CD4-positive, alpha-beta T cell (primary cell): Measurements from ENCODE around the gene MALAT1. TPM values are rescaled to one million over a fixed set of nuclear protein-coding genes. Genes with fewer than 3 reads are reported as not detected.
A peak's percentile ranks its signal among the peaks of the same experiment; 100 is the strongest.

Experiments
- ATAC-seq: fragments of 200-7000 bp; cut with Tn5 transposase; one replicate; pipeline ENCODE4 v1.10.0; 2022; ENCODE audit warnings: mild to moderate bottlenecking; ENCODE audit not compliant: poor library complexity
- CTCF ChIA-PET: fragments of 350-600 bp; sonication (Branson Sonifier 250); formaldehyde crosslinking; loops from one replicate; lab custom pipeline; 2021; ENCODE audit warnings: antibody characterized with exemption, inconsistent platforms; lab: Charles Lee
- POLR2A ChIA-PET: fragments of 350-600 bp; sonication (Branson Sonifier 250); formaldehyde crosslinking; loops from one replicate; lab custom pipeline; 2021; ENCODE audit warnings: antibody characterized with exemption, inconsistent platforms; lab: Charles Lee
- DNase-seq, 14 experiments: peaks; one replicate each; pipeline ENCODE4 v3.0.0-alpha.2; 2013 to 2020; ENCODE audit warnings: mixed read lengths in 2 of 14
- H3K27ac ChIP-seq, 2 donors: one replicate each; pipeline versions ENCODE4 v1.5.1 to v1.7.0; 2013; ENCODE audit warnings: low read length in 2 of 2, low read depth in 1 of 2, mild to moderate bottlenecking in 1 of 2
- H3K27me3 ChIP-seq, 2 experiments: 1 replicate in 1 of 2; 2 replicates in 1 of 2; pipeline versions ENCODE4 v1.6.1 to v1.7.0; 2013; ENCODE audit warnings: low read length in 2 of 2, control low read depth in 1 of 2, mild to moderate bottlenecking in 1 of 2, moderate library complexity in 1 of 2; ENCODE audit not compliant: insufficient read depth in 2 of 2, control insufficient read depth in 1 of 2
- H3K36me3 ChIP-seq: one replicate; pipeline ENCODE4 v1.6.1; 2013; ENCODE audit warnings: low read length, control low read depth; ENCODE audit not compliant: insufficient read depth
- H3K4me1 ChIP-seq: one replicate; pipeline ENCODE4 v1.6.1; 2013; ENCODE audit warnings: low read length, control low read depth; ENCODE audit not compliant: insufficient read depth
- H3K4me3 ChIP-seq: one replicate; pipeline ENCODE4 v1.5.1; 2013; ENCODE audit warnings: mild to moderate bottlenecking, low read length, moderate library complexity
- H3K9me3 ChIP-seq, 2 experiments: 1 replicate in 1 of 2; 2 replicates in 1 of 2; pipeline versions ENCODE4 v1.6.1 to v1.7.0; 2013; ENCODE audit warnings: low read length in 2 of 2, mild to moderate bottlenecking in 2 of 2, control low read depth in 1 of 2, moderate library complexity in 1 of 2; ENCODE audit not compliant: control insufficient read depth in 1 of 2, insufficient read depth in 1 of 2
- H3K27ac Mint-ChIP-seq: one replicate; pipeline ENCODE4 v1.8.0; 2020; ENCODE audit warnings: mixed read lengths
- H3K27me3 Mint-ChIP-seq: one replicate; pipeline ENCODE4 v1.8.0; 2021; ENCODE audit warnings: mixed read lengths
- H3K36me3 Mint-ChIP-seq: one replicate; pipeline ENCODE4 v1.8.0; 2021; ENCODE audit warnings: low read depth, mixed read lengths
- H3K4me1 Mint-ChIP-seq: one replicate; pipeline ENCODE4 v1.8.0; 2021; ENCODE audit warnings: low read depth, mixed read lengths
- H3K4me3 Mint-ChIP-seq: one replicate; pipeline ENCODE4 v1.8.0; 2020; ENCODE audit warnings: mild to moderate bottlenecking, mixed read lengths
- H3K9me3 Mint-ChIP-seq: one replicate; pipeline ENCODE4 v1.8.0; 2020; ENCODE audit warnings: mixed read lengths
- CTCF ChIP-seq: fragments of 200-600 bp; IDR thresholded peaks from one replicate; pipeline ENCODE4 v1.8.0; 2022; ENCODE audit warnings: antibody characterized with exemption, mild to moderate bottlenecking
- intact Hi-C, 2 experiments: fragments of 100-400 bp; cut with DNase I in 1 of 2; cut with micrococcal nuclease in 1 of 2; formaldehyde crosslinking; loops; one replicate each; pipeline versions ENCODE4 v1.15.1 to v1.9.0; 2023 to 2025; cut with DNase I, micrococcal nuclease
- total RNA-seq, 174 experiments: library from RNA in 2 of 174; stranded (reverse) in 2 of 174; gene quantifications; one replicate each; pipeline ENCODE4 v1.2.3 and lab custom pipeline; 2021 to 2026

The MALAT1 gene
- total RNA-seq, 2 experiments from 2014 or later, result 31,509 to 32,316 TPM

DNA sequence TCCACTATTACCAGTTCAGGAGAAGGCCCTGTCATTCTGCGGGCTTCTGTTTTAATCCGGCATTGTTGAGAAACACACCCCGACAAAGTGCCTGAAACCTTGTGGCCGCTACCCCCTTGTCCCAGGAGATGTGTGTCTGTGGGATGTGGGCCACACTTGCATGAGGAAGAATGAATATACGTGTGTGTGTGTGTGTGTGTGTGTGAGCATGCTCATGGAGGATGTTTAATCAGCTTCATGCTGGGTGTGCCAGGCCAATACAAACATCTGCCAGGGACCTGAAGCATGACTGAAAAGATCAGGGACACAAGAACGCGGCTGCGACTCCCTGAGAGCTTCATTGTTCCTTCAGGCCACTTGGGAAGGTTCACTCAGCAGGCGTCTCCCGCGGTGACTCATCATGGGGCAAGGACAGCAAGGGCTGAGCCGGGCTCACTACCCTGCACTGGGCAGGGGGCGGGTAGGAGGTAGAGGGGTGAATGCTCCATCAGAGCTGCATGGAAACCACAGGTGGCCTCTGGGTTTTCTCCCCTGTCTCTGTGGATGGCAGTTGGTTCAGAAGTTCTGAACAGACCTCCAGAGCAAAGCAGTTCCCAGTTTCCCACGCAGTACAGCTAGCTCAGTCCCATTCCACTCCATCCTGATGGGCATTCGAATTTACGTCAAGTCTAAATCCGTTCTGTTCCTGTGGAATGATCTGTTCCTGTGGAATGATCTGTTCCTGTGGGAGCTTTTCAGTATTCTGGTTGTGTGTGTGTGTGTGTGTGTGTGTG lies 7.0 kb upstream of the MALAT1 start:
- H3K4me3 Mint-ChIP-seq, result no peak overlapping the region
- intact Hi-C loops, result no loop called here
- Histone ChIP-seq H3K27me3 (no peaks in the 10 kb centered on the region), H3K27ac (no peak overlapping the region), H3K4me3 (no peak overlapping the region), H3K9me3 (no peaks in the 10 kb centered on the region), H3K4me1 (peaks cover 47% of the 10 kb centered on the region), H3K36me3 (no peaks in the 10 kb centered on the region)
- ChIA-PET CTCF (interaction anchor here (0.9 to 1.5 kb wide), 2 partner anchors 12 to 59 kb away, joined by 3 to 4 read pairs; no protein-coding TSS in a partner anchor), POLR2A (interaction anchor here (0.6 to 9.2 kb wide), 6 partner anchors 7 to 69 kb away, joined by 3 to 163 read pairs (median 3); partner anchors contain the start of gene MALAT1)
- peaks cover 45% of the 10 kb centered on the region for H3K4me1 Mint-ChIP-seq
- H3K27me3 Mint-ChIP-seq, result no peaks in the 10 kb centered on the region
- no peaks in the 10 kb centered on the region for H3K36me3 Mint-ChIP-seq
- peak overlapping the region; percentile 32 for H3K27ac Mint-ChIP-seq
- no peaks in the 10 kb centered on the region for H3K9me3 Mint-ChIP-seq
- peak in 2 of 14 experiments; percentile 50 to 57 for DNase-seq
- TF ChIP-seq CTCF, result no peak
- no peak for ATAC-seq

DNA sequence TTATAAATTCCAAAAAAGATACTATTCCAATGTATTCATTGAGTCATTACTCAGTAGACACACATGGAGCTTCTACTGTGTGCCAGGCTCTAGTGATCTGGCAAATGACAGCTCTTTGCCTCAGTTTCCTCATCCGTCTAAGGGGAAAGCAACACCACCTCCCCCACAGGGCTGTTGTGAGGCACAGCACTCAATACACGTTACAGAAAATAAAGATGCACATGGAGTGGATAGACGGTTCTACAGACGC lies 6.5 kb upstream of the MALAT1 start:
- H3K36me3 Mint-ChIP-seq, result no peaks in the 10 kb centered on the region
- no peak for DNase-seq
- peaks cover 46% of the 10 kb centered on the region for H3K4me1 Mint-ChIP-seq
- H3K4me1 ChIP-seq, result peaks cover 52% of the 10 kb centered on the region
- ChIA-PET POLR2A (interaction anchor here (0.6 to 2.8 kb wide), 7 partner anchors 10 to 71 kb away, joined by 3 to 14 read pairs (median 3); partner anchors contain the start of gene NEAT1), CTCF (interaction anchor here (0.9 to 1.5 kb wide), 4 partner anchors 13 to 76 kb away, joined by 3 to 4 read pairs (median 4); no protein-coding TSS in a partner anchor)
- no peaks in the 10 kb centered on the region for H3K27me3 Mint-ChIP-seq
- no peaks in the 10 kb centered on the region for H3K9me3 ChIP-seq
- no peaks in the 10 kb centered on the region for H3K36me3 ChIP-seq
- H3K4me3 Mint-ChIP-seq, result no peak overlapping the region
- intact Hi-C loops, result no loop called here
- peak overlapping the region; percentile 32 for H3K27ac Mint-ChIP-seq
- no peak for ATAC-seq
- H3K9me3 Mint-ChIP-seq, result no peaks in the 10 kb centered on the region
- no peak overlapping the region for H3K27ac ChIP-seq
- no peak overlapping the region for H3K4me3 ChIP-seq
- H3K27me3 ChIP-seq, result no peaks in the 10 kb centered on the region
- TF ChIP-seq CTCF, result no peak

- no peak overlapping the region for H3K4me3 ChIP-seq
- H3K36me3 ChIP-seq, result no peaks in the 10 kb centered on the region
- H3K4me1 Mint-ChIP-seq, result peaks cover 42% of the 10 kb centered on the region
- H3K36me3 Mint-ChIP-seq, result no peaks in the 10 kb centered on the region
- ATAC-seq, result no peak
- CTCF ChIA-PET, result interaction anchor here (0.9 to 1.5 kb wide), 4 partner anchors 13 to 76 kb away, joined by 3 to 4 read pairs (median 4); no protein-coding TSS in a partner anchor
- intact Hi-C loops, result no loop called here
- H3K9me3 ChIP-seq, result no peaks in the 10 kb centered on the region
- peak overlapping the region; percentile 32 for H3K27ac Mint-ChIP-seq
- TF ChIP-seq CTCF, result no peak
- DNase-seq, result peak in 2 of 14 experiments; percentile 58 to 68
- H3K4me1 ChIP-seq, result peaks cover 48% of the 10 kb centered on the region
- H3K4me3 Mint-ChIP-seq, result no peak overlapping the region
- no peak overlapping the region for H3K27ac ChIP-seq
- H3K27me3 Mint-ChIP-seq, result no peaks in the 10 kb centered on the region
- POLR2A ChIA-PET, result interaction anchor here (0.6 to 2.8 kb wide), 9 partner anchors 10 to 71 kb away, joined by 3 to 14 read pairs (median 4); partner anchors contain the start of gene NEAT1
- H3K9me3 Mint-ChIP-seq, result no peaks in the 10 kb centered on the region
- H3K27me3 ChIP-seq, result no peaks in the 10 kb centered on the region
Measured at GRCh38 chr11:65492637-65493366, 6.0 kb upstream of the MALAT1 start.
